ENCODE results near the gene TRIM8.
A peak's percentile ranks its signal among the peaks of the same experiment; 100 is the strongest.

TRIM8 gene

GRCh38 chr10:102617041-102617440, 27.2 kb upstream of the TRIM8 start:
- no peak for DNase-seq

DNA sequence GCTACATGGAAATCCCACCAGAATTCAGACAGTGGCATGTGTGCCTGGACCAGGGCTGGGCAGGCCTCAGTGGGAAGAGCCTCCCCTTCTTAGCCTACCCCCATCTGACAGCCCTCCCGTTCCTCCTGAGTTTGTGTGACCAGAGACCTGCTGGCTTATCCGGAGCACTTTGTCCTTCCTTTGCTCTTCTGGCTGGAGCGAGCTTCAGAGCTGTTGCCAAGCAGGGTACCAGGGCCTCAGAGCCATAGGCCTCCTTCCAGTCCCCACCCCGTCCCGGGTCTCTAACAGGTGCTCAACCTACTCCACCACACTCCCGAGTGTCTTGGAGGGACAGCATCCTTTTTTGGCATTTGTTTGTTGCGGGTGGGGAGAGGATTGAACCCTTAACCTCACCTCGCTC, 26.5 kb upstream of the TRIM8 start:
- no peak for DNase-seq

DNA sequence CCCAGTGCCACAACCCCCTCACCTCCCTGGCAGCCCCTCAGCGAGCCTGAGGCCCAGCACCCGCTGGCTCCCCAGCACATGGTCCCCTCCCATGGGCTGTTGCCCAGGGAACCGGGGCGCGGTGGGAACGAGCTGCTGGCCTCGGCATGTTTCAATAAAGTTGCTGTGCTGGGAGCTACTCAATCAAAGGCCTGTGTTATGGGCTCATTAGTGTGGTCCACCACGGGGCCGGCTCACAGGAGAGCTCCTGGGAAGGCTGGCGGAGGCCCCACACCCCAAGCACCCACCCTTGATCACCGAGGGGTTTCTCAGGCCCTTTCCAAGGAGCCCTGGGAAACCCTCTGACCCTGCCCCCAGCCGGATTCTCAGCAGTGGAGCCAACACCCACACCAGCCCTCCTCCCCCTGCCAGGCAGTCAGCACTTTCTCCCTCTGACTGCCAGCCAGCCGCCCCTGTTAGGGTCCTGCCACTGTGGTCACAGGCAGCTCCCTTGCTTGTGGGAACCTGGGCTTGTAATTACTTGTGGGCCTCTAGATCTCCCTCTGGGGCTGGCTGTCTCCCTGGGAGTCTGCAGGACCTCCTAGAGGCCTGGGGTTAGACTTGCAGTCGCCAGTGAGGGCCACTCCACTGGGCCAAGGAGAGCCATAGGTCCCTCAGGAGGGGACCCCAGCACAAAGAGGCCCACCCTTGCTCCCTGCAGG, 24.8 kb upstream of the TRIM8 start:
- no peak for DNase-seq

GRCh38 chr10:102620138-102620590, 24.1 kb upstream of the TRIM8 start:
- DNase-seq = no peak

DNA sequence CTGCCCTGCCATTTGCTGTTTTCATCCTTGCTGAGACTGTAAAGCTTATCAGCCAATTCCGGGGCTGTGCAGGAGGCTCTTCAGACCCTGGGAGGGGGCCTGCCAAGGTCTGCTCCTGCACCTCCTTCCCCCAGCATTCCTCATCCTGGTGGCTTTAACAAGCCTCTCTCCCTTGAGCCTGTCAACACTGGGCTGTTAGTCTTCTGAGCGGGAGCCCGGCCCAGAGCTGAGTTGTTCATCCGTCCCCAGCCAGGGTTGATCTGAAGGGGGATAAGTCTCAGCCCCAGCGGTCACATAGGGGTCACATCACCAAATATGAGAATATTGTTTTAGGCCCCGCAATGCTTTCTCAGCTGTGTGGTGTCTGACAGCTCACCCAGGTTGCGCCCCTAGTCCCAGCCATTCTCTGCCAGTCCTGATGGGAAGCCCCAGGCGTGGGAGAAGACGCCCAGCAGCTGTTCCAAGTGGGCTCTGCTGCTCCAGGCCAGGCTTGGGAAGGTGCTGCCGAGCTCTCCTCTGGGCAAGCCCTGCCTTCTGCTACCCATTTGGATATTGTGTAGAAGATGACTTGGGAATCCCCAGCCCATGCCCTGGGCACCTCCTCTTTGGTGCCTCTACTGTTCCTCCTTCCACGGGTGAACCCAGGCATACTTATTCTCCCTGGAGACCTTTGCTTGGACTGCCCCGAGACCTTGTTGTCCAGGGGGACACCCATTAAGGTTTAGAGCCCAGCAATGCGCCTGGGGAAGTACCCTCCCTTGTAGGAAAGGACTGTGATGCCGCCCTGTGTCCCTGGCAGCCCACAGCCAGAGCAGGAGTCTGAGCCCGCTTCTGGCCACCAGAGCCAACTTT, 23.5 kb upstream of the TRIM8 start:
- no peak for DNase-seq

DNA sequence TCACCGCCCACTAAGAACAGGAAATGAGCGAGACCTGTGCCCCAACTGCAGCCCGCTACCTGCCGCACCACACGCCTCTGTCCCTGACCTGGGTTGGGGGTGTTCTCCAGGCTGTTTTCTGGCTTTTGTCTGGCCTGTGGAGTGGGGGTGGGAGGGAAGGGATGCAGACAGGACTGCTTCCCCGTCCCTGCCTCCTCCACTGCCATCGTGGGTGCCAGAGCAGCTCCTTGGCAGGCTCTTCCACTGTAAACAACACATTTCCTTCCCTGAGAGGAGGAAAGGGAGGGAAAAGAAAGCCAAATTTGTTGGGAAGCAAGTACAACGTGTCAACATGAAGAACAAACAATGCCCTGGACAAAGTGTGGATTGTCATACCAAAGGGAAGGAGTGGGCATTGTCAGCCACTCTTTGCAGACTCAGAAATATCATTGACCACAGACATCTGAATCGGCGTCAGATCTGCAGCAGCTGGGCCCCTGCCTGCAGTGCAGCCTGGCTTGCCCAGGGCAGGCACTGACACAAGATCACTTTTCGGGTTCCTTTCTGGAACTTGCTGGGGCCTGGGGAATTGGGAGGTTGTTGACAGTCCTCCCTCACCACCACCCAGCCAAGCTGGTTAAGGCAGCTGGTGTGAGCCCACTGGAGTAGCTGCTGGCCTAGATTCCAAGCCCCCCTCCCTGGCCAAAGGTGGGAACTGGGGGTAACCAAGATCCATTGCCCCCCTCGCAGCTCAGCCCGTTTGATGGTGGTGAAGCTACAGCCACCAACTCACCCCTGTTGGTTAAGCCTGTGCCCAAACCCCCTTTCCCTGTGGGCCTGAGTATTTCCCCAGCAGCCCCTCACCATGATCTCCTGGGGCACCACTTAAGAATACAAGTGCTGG, 22.6 kb upstream of the TRIM8 start:
- DNase-seq = no peak

DNA sequence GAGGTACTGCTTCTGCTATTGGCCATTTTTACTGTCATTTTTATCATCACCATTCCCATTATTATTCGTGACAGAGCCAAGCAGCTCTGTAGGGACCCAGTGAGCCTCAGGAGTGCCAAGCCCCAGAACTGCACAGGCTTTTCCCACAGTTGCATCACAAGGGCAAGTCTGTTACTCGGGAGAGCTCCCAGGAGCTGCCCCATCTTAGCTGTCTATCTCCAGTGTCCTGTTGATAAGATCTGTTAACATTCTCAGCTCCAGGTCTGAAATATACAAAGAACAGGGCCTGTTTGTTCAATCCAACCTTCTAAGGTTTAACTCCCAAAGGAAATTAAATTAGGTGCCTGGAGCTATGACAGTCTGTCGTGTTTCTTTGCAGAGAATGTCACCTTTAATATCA, 20.2 kb upstream of the TRIM8 start:
- no peak for DNase-seq

DNA sequence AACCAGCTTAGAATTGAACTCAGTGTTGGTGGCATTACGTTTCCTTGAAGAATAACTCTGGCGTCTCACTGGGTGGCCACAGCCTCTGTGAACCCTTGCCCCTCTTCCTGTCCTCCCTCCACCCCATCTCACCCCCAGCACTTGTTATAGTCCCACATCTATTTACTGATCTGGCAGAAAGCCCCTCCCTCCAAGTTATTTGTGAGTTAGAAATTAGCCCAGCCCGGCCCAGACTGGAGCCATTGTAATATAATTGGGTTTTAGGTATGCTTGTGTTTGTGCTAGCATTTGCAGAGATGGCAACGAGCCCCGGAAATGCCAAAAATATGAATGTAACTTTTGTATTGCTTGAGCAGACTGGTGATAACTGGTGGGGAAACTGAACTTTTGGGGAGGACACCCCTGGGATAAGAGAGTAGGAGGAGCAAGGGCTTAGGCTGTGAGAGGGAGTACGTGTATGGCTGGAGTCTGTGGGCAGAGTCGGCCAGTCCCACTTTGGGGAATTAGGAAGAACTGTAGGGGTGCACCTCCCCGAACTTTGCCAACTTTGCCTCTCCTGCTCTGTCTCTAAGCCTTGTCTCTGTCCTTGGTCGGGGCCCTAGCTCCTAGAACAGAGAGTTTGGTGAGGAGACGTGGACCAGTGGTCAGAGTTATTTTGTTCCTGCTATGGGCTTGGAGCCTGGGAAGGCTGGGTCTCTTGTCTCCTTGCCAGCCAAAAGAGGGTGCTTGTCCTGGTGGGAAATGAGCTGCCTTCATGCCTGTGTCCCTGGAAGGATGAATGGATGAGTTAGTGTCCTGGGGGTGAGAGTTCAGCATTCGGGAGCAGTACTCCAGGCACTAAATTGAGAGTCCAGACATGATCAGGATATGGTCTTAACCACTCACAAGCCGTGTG, 19.3 kb upstream of the TRIM8 start:
- no peak for DNase-seq

GRCh38 chr10:102626026-102626685, 18.1 kb upstream of the TRIM8 start:
- no peak for DNase-seq

DNA sequence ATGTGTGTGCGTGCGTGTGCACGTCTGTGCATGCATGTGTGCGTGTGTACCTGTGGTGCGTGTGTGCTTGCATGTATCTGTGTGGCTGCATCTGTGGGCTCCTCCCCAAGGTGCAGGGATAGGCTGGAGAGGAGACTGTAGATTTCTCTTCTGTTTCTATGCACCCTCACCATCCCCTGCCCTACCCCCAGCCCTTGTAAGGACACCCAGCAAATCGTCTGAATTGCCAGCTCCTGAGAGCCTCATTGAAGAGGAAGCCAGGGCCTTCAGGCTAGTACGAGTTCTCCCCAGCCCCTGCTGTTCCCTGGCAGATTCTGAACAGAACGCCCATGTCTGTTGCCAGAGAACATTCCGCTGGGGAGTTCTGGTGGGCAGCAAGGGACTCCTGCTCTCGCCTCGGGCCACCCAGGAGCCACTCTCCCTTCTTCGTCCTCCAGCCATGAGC, 17.0 kb upstream of the TRIM8 start:
- no peak for DNase-seq

DNA sequence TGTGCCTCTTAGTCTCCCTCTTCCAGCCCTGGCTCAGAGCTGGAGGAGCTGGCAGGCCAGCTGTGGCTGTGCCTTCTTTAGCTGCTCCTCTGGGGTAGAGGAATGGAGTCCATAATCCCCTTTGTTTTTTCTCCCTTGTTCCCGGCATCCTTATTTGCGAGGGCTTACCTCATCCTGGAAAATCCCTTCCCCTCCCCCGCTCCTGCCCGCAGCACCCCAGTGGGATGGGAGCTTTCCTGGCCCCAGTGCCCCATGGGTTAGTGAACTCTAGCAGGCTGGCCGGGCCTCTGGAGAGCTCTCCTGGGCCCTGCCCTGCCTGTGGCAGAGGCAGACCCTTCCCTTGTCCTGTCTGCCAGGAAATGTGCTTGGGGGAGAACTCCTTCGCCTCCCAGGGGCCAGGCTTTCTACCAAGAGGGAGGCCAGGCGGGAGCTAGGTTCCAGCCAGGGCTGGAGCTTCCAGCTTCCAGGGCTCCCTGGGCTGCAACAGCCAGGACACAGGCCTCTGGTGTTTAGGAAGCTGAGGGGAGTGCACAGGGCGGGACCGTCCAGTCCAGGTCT, 16.5 kb upstream of the TRIM8 start:
- no peak for DNase-seq

GRCh38 chr10:102628451-102628911, 15.8 kb upstream of the TRIM8 start:
- no peak for DNase-seq

- no peak for DNase-seq
These were observed 14.3 kb upstream of the TRIM8 start for GRCh38 chr10:102629661-102630614.

DNA sequence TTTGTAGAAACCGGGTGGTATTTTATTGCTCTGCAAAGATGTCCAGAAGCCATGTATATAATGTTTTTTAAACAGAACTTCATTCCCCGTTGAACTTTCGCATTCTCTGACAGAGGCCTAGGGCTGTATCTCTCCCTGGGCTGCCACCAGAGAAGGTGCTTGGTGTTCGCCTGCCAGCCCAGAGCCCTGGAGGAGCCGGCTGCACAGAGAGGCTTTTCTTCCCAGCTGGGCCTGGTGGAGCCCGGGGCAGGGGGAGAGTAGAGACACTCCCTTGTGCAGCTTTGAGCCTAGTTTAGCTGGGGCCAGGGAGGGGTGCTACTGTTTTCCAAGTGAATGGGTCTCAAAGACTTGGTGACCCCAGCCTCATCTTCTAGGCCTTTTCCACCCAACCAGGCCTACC, 13.6 kb upstream of the TRIM8 start:
- DNase-seq = no peak

DNA sequence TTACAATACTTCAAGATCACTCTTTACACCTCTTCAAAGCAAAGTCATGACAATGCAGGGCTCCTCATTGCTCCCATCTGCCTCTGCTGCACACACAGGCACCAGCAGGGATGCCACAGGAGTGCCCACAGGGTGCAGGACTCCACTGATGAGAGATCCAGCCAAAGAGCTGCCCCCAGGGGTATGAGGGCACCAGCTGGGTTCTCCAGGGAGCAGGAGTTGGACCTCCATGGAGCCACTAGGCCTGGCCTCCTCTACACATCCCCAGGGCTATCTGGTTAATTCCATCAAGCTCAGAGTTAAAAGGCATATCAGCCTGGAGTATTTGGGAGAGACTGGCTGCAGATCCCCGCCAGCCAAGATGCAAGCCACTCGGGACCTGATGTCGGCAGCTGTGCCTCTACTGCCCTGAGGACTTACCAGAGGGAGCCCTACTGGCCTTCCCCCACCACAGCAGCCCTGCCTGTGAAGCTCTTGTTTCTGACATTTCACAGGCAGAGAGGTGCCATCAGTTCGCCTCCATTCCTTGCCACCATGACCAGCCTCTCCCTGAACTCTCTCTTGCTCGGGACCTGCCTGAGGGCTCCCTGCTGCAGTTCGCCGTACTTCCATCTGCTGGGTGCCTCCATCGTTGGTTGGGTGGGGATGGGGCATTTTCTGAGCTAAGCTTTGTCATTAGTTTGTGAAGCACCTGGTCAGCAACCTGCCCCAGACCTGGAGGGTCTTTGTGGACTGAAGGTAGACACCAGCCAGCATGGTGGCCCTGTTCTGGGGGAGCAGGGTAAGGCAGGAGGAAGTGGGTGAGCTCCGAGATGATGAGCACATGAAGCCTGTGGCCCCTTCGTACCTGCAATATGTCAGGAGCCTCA, 12.5 kb upstream of the TRIM8 start:
- no peak for DNase-seq

GRCh38 chr10:102632394-102633111, 11.7 kb upstream of the TRIM8 start:
- DNase-seq = no peak

DNA sequence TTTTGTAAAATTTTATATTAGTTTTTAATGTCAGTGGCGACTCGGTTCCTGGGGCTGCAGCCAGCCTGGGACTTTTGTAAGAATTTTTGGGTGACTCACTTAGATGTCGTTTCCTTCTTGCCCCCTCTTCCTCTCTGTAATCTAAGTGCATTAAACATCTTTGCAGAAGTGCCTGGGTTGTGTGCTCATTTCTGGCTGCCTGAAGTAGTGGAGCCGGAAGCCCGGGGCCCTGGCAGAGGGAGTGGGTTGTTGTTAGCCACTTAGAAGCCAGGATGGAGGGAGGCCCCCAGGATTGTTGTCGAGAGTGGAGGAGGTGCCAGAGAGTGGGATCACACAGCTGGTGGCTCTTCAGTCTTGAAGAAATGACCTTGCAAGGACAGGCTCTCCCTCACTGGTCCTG, 11.0 kb upstream of the TRIM8 start:
- peak; percentile 62 for DNase-seq

- DNase-seq = no peak
These were observed 10.4 kb upstream of the TRIM8 start for GRCh38 chr10:102633848-102634247.

Measured in stimulated activated CD4-positive, alpha-beta T cell treated with anti-CD3 and anti-CD28 coated beads, Interleukin-15, amount 100 ng/mL, for 24 hours (primary cell).